ENCODE data around the gene HMOX1.
A peak's percentile ranks its signal among the peaks of the same experiment; 100 is the strongest.
"Not testable (repeated sequence)": the region's sequence is repeated elsewhere in the genome, so short reads cannot be mapped to it uniquely, and the experiment has no call there.

The HMOX1 gene

GRCh38 chr22:35381424-35382009, 621 bp downstream of the HMOX1 start:
- peaks cover 19% of the 10 kb centered on the region for H3K4me1 Mint-ChIP-seq (ENCODE audit: low read depth)
- no peak for DNase-seq (ENCODE audit: low spot score)
- no peak overlapping the region for H3K27ac Mint-ChIP-seq
- H3K27me3 Mint-ChIP-seq (ENCODE audit: low read depth) = peaks cover 24% of the 10 kb centered on the region
- H3K36me3 Mint-ChIP-seq (ENCODE audit: low read depth) = no peaks in the 10 kb centered on the region
- H3K9me3 Mint-ChIP-seq = no peaks in the 10 kb centered on the region
- peak overlapping the region; percentile 54 for H3K4me3 Mint-ChIP-seq

- H3K4me3 Mint-ChIP-seq = no peak overlapping the region
- H3K27ac Mint-ChIP-seq = no peak overlapping the region
- H3K27me3 Mint-ChIP-seq (ENCODE audit: low read depth) = peaks cover 24% of the 10 kb centered on the region
- H3K36me3 Mint-ChIP-seq (ENCODE audit: low read depth) = no peaks in the 10 kb centered on the region
- H3K9me3 Mint-ChIP-seq = no peaks in the 10 kb centered on the region
- DNase-seq (ENCODE audit: low spot score) = no peak
- H3K4me1 Mint-ChIP-seq (ENCODE audit: low read depth) = peaks cover 8% of the 10 kb centered on the region
These were observed 2.8 kb downstream of the HMOX1 start for GRCh38 chr22:35383679-35384071.

- Mint-ChIP-seq H3K27ac (no peak overlapping the region), H3K27me3 (ENCODE audit: low read depth) (peaks cover 25% of the 10 kb centered on the region), H3K4me1 (ENCODE audit: low read depth) (peaks cover 8% of the 10 kb centered on the region), H3K4me3 (no peak overlapping the region), H3K9me3 (no peaks in the 10 kb centered on the region), H3K36me3 (ENCODE audit: low read depth) (no peaks in the 10 kb centered on the region)
- no peak for DNase-seq (ENCODE audit: low spot score)
These were observed 3.6 kb downstream of the HMOX1 start for GRCh38 chr22:35384527-35384926.

GRCh38 chr22:35384975-35385588, 4.2 kb downstream of the HMOX1 start:
- Mint-ChIP-seq H3K4me1 (ENCODE audit: low read depth) (peaks cover 8% of the 10 kb centered on the region), H3K27ac (no peak overlapping the region), H3K27me3 (ENCODE audit: low read depth) (peaks cover 24% of the 10 kb centered on the region), H3K36me3 (ENCODE audit: low read depth) (no peaks in the 10 kb centered on the region), H3K9me3 (no peaks in the 10 kb centered on the region), H3K4me3 (no peak overlapping the region)
- DNase-seq (ENCODE audit: low spot score) = no peak

- H3K4me1 Mint-ChIP-seq (ENCODE audit: low read depth) = peaks cover under 1% of the 10 kb centered on the region
- H3K36me3 Mint-ChIP-seq (ENCODE audit: low read depth) = no peaks in the 10 kb centered on the region
- DNase-seq (ENCODE audit: low spot score) = no peak
- no peak overlapping the region for H3K4me3 Mint-ChIP-seq
- peaks cover 15% of the 10 kb centered on the region for H3K27me3 Mint-ChIP-seq (ENCODE audit: low read depth)
- H3K9me3 Mint-ChIP-seq = no peaks in the 10 kb centered on the region
- no peak overlapping the region for H3K27ac Mint-ChIP-seq
These were observed 5.9 kb downstream of the HMOX1 start for GRCh38 chr22:35386670-35387288.

GRCh38 chr22:35390933-35391332, 10.0 kb downstream of the HMOX1 start:
- H3K4me3 Mint-ChIP-seq = no peak overlapping the region
- H3K27me3 Mint-ChIP-seq (ENCODE audit: low read depth) = peaks cover 4% of the 10 kb centered on the region
- no peak overlapping the region for H3K27ac Mint-ChIP-seq
- no peaks in the 10 kb centered on the region for H3K4me1 Mint-ChIP-seq (ENCODE audit: low read depth)
- no peaks in the 10 kb centered on the region for H3K9me3 Mint-ChIP-seq
- no peak for DNase-seq (ENCODE audit: low spot score)
- H3K36me3 Mint-ChIP-seq (ENCODE audit: low read depth) = no peaks in the 10 kb centered on the region

- no peaks in the 10 kb centered on the region for H3K4me1 Mint-ChIP-seq (ENCODE audit: low read depth)
These were observed 11.5 kb downstream of the HMOX1 start for GRCh38 chr22:35392357-35392756.

GRCh38 chr22:35393116-35394010, 12.5 kb downstream of the HMOX1 start:
- Mint-ChIP-seq H3K9me3 (no peaks in the 10 kb centered on the region), H3K4me3 (no peak overlapping the region), H3K36me3 (ENCODE audit: low read depth) (no peaks in the 10 kb centered on the region), H3K4me1 (ENCODE audit: low read depth) (no peaks in the 10 kb centered on the region), H3K27ac (no peak overlapping the region), H3K27me3 (ENCODE audit: low read depth) (peaks cover 4% of the 10 kb centered on the region)
- DNase-seq (ENCODE audit: low spot score) = no peak

More at GRCh38 chr22:35392357-35392756, 11.5 kb downstream of the HMOX1 start:
- Mint-ChIP-seq H3K4me3 (no peak overlapping the region), H3K36me3 (ENCODE audit: low read depth) (no peaks in the 10 kb centered on the region), H3K9me3 (no peaks in the 10 kb centered on the region), H3K27me3 (ENCODE audit: low read depth) (peaks cover 4% of the 10 kb centered on the region), H3K27ac (no peak overlapping the region)
- DNase-seq (ENCODE audit: low spot score) = no peak

- peak overlapping the region; percentile 21 for H3K27ac Mint-ChIP-seq
- no peaks in the 10 kb centered on the region for H3K36me3 Mint-ChIP-seq (ENCODE audit: low read depth)
- peaks cover 4% of the 10 kb centered on the region for H3K27me3 Mint-ChIP-seq (ENCODE audit: low read depth)
- DNase-seq (ENCODE audit: low spot score) = no peak
- H3K4me1 Mint-ChIP-seq (ENCODE audit: low read depth) = no peaks in the 10 kb centered on the region
- H3K4me3 Mint-ChIP-seq = no peak overlapping the region
- H3K9me3 Mint-ChIP-seq = no peaks in the 10 kb centered on the region
These were observed 13.1 kb downstream of the HMOX1 start for GRCh38 chr22:35394011-35394312.

GRCh38 chr22:35394810-35395563, 14.1 kb downstream of the HMOX1 start:
- Mint-ChIP-seq H3K9me3 (no peaks in the 10 kb centered on the region), H3K4me1 (ENCODE audit: low read depth) (no peaks in the 10 kb centered on the region), H3K4me3 (no peak overlapping the region), H3K27me3 (ENCODE audit: low read depth) (no peaks in the 10 kb centered on the region), H3K27ac (no peak overlapping the region), H3K36me3 (ENCODE audit: low read depth) (peaks cover 4% of the 10 kb centered on the region)
- DNase-seq (ENCODE audit: low spot score) = no peak

GRCh38 chr22:35396622-35397021, 15.7 kb downstream of the HMOX1 start:
- not testable (repeated sequence) for H3K4me1 Mint-ChIP-seq (ENCODE audit: low read depth); H3K27me3 Mint-ChIP-seq (ENCODE audit: low read depth); H3K4me3 Mint-ChIP-seq; H3K27ac Mint-ChIP-seq; H3K9me3 Mint-ChIP-seq; DNase-seq (ENCODE audit: low spot score)
- peaks cover 14% of the 10 kb centered on the region for H3K36me3 Mint-ChIP-seq (ENCODE audit: low read depth)

- Mint-ChIP-seq H3K9me3 (no peaks in the 10 kb centered on the region), H3K27ac (no peak overlapping the region), H3K27me3 (ENCODE audit: low read depth) (no peaks in the 10 kb centered on the region), H3K36me3 (ENCODE audit: low read depth) (peaks cover 20% of the 10 kb centered on the region), H3K4me3 (peak overlapping the region; percentile 34), H3K4me1 (ENCODE audit: low read depth) (peaks cover 15% of the 10 kb centered on the region)
- DNase-seq (ENCODE audit: low spot score) = no peak
These were observed 16.4 kb downstream of the HMOX1 start for GRCh38 chr22:35397095-35397904.

GRCh38 chr22:35398591-35398973, 17.7 kb downstream of the HMOX1 start:
- H3K9me3 Mint-ChIP-seq = no peaks in the 10 kb centered on the region
- peaks cover 26% of the 10 kb centered on the region for H3K36me3 Mint-ChIP-seq (ENCODE audit: low read depth)
- no peak for DNase-seq (ENCODE audit: low spot score)
- H3K27ac Mint-ChIP-seq = peak overlapping the region; percentile 97
- peaks cover 21% of the 10 kb centered on the region for H3K4me1 Mint-ChIP-seq (ENCODE audit: low read depth)
- no peaks in the 10 kb centered on the region for H3K27me3 Mint-ChIP-seq (ENCODE audit: low read depth)
- H3K4me3 Mint-ChIP-seq = peak overlapping the region; percentile 92
